ENCODE measurements around the gene MMADHC. TPM values are rescaled to one million over a fixed set of nuclear protein-coding genes. Genes with fewer than 3 reads are reported as not detected.

MMADHC gene
- total and polyA plus RNA-seq, 2 donors (not counting 1 experiment from before 2014, with no cell fraction given) = 26.8 to 55.9 TPM

- TF ChIP-seq CTCF (IDR thresholded peaks at IDR 0.05) = peak; percentile 41
- TF ChIP-seq EZH2 (IDR thresholded peaks at IDR 0.05; ENCODE audit: borderline replicate concordance, insufficient read depth, low read depth, low read length, poor library complexity, severe bottlenecking) = no peak
- intact Hi-C loops (cut with micrococcal nuclease) = no loop called here
- peaks cover 5% of the 10 kb centered on the region for H3K4me1 Mint-ChIP-seq
- Histone ChIP-seq H3K9ac (ENCODE audit: low read length) (no peak overlapping the region), H3K27ac (ENCODE audit: low read length in 2 of 2) (no peak overlapping the region), H3K4me2 (replicated peaks; ENCODE audit: low read depth, low read length, poor library complexity, severe bottlenecking) (no peak overlapping the region), H3K4me3 (ENCODE audit: control extremely low read depth in 1 of 5, extremely low read depth in 1 of 5, insufficient read depth in 1 of 5, low read depth in 2 of 5, low read length in 4 of 5) (no peak overlapping the region), H2AFZ (ENCODE audit: insufficient read depth, low read depth, low read length, poor library complexity, severe bottlenecking) (no peak overlapping the region), H4K20me1 (ENCODE audit: control insufficient read depth, insufficient read depth, low read length, poor library complexity, severe bottlenecking) (peaks cover 13% of the 10 kb centered on the region), H3K27me3 (replicated peaks in 1 of 4; ENCODE audit: control extremely low read depth in 1 of 4, control insufficient read depth in 3 of 4, insufficient read depth in 4 of 4, low read length in 3 of 4) (no peaks in the 10 kb centered on the region), H3K9me3 (ENCODE audit: control extremely low read depth in 1 of 3, control insufficient read depth in 2 of 3, insufficient read depth in 1 of 3, low read length in 2 of 3) (no peaks in the 10 kb centered on the region), H3K4me1 (ENCODE audit: control insufficient read depth in 2 of 2, insufficient read depth in 2 of 2, low read length in 2 of 2) (no peaks in the 10 kb centered on the region), H3K79me2 (ENCODE audit: control insufficient read depth, insufficient read depth, low read length) (peaks cover 10% of the 10 kb centered on the region), H3K36me3 (replicated peaks in 1 of 2; ENCODE audit: control extremely low read depth in 1 of 2, control insufficient read depth in 1 of 2, extremely low read depth in 1 of 2, insufficient read depth in 2 of 2, low read length in 1 of 2) (peaks cover 24 to 78% of the 10 kb centered on the region in 2 experiments)
- H3K27ac Mint-ChIP-seq = no peak overlapping the region
- no CpG with 5 or more reads among the region's 2 CpGs for WGBS (ENCODE audit: insufficient coverage)
- no peaks in the 10 kb centered on the region for H3K27me3 Mint-ChIP-seq
- ATAC-seq (ENCODE audit: low read depth) (no peak), DNase-seq (no peak)
- H3K9me3 Mint-ChIP-seq (ENCODE audit: insufficient read depth) = no peaks in the 10 kb centered on the region
- CTCF ChIA-PET = interaction anchor here (0.7 to 2.0 kb wide), 5 partner anchors 10 to 557 kb away, joined by 3 to 9 read pairs (median 4); no protein-coding TSS in a partner anchor
- POLR2A ChIA-PET = no interaction called here
- no peak overlapping the region for H3K4me3 Mint-ChIP-seq
Measured at GRCh38 chr2:149573760-149574159, 13.8 kb downstream of the MMADHC start.

GRCh38 chr2:149572102-149572953 is 15.2 kb downstream of the MMADHC start:
- H3K4me1 ChIP-seq (ENCODE audit: control insufficient read depth in 2 of 2, insufficient read depth in 2 of 2, low read length in 2 of 2) = no peaks in the 10 kb centered on the region
- POLR2A ChIA-PET = no interaction called here
- no peak overlapping the region for H3K4me3 ChIP-seq (ENCODE audit: control extremely low read depth in 1 of 5, extremely low read depth in 1 of 5, insufficient read depth in 1 of 5, low read depth in 2 of 5, low read length in 4 of 5)
- H4K20me1 ChIP-seq (ENCODE audit: control insufficient read depth, insufficient read depth, low read length, poor library complexity, severe bottlenecking) = peaks cover 13% of the 10 kb centered on the region
- H3K27ac Mint-ChIP-seq = no peak overlapping the region
- no peaks in the 10 kb centered on the region for H3K27me3 Mint-ChIP-seq
- H3K27ac ChIP-seq (ENCODE audit: low read length in 2 of 2) = no peak overlapping the region
- no peak overlapping the region for H3K4me2 ChIP-seq (replicated peaks; ENCODE audit: low read depth, low read length, poor library complexity, severe bottlenecking)
- H3K36me3 ChIP-seq (replicated peaks in 1 of 2; ENCODE audit: control extremely low read depth in 1 of 2, control insufficient read depth in 1 of 2, extremely low read depth in 1 of 2, insufficient read depth in 2 of 2, low read length in 1 of 2) = peaks cover 24 to 80% of the 10 kb centered on the region in 2 experiments
- no peaks in the 10 kb centered on the region for H3K27me3 ChIP-seq (replicated peaks in 1 of 4; ENCODE audit: control extremely low read depth in 1 of 4, control insufficient read depth in 3 of 4, insufficient read depth in 4 of 4, low read length in 3 of 4)
- DNase-seq (no peak), ATAC-seq (ENCODE audit: low read depth) (no peak)
- TF ChIP-seq CTCF (IDR thresholded peaks at IDR 0.05) (no peak), EZH2 (IDR thresholded peaks at IDR 0.05; ENCODE audit: borderline replicate concordance, insufficient read depth, low read depth, low read length, poor library complexity, severe bottlenecking) (no peak)
- no peaks in the 10 kb centered on the region for H3K79me2 ChIP-seq (ENCODE audit: control insufficient read depth, insufficient read depth, low read length)
- WGBS (ENCODE audit: insufficient coverage) = 100% methylated on average over 5 of the region's 6 CpGs
- H3K4me1 Mint-ChIP-seq = peaks cover 4% of the 10 kb centered on the region
- no peaks in the 10 kb centered on the region for H3K9me3 ChIP-seq (ENCODE audit: control extremely low read depth in 1 of 3, control insufficient read depth in 2 of 3, insufficient read depth in 1 of 3, low read length in 2 of 3)
- intact Hi-C loops (cut with micrococcal nuclease) = no loop called here
- H3K4me3 Mint-ChIP-seq = no peak overlapping the region
- no peak overlapping the region for H3K9ac ChIP-seq (ENCODE audit: low read length)
- H3K9me3 Mint-ChIP-seq (ENCODE audit: insufficient read depth) = no peaks in the 10 kb centered on the region
- no peak overlapping the region for H2AFZ ChIP-seq (ENCODE audit: insufficient read depth, low read depth, low read length, poor library complexity, severe bottlenecking)
- CTCF ChIA-PET = interaction anchor here (1.1 to 3.0 kb wide), 5 partner anchors 8 to 557 kb away, joined by 3 to 9 read pairs (median 5); no protein-coding TSS in a partner anchor

Measured in B cell (primary cell).